Measurements from ENCODE around the gene UBE2O. TPM values are rescaled to one million over a fixed set of nuclear protein-coding genes. Genes with fewer than 3 reads are reported as not detected.

The UBE2O gene
- total RNA-seq, 1 experiment from 2014 or later = 68.9 TPM

DNA sequence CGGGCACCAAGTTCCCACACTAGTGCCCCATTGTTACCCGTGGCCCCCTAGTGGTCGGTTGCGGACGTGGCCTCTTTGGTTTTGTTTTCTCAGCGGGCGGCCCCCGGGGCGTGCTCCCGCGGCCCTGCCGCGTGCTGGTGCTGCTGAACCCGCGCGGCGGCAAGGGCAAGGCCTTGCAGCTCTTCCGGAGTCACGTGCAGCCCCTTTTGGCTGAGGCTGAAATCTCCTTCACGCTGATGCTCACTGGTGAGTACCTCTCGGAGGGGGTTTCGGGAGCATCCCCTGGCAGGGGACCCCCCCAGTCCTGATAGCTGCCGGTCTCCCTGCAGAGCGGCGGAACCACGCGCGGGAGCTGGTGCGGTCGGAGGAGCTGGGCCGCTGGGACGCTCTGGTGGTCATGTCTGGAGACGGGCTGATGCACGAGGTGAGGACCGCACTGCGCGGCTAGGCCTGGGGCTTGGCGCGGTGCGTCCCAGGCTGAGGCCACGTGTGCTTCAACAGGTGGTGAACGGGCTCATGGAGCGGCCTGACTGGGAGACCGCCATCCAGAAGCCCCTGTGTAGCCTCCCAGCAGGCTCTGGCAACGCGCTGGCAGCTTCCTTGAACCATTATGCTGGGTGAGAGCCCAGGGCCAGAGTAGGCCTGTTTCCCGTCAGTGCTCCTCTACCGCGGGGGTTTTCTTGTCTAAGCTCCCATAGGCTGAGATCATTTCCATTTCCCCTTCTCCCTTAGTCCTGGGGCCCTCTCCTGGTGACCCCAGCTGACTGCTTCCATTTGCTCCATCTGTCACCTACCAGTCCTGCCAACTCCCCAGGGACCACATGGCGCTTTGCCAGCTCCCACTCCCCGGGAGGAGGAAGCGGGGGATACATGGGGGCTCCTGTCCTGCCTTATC is 66.8 kb downstream of the UBE2O start (continued):
- TF ChIP-seq NR3C1 (CRISPR knock-in tag; conservative IDR thresholded peaks at IDR 0.05; ENCODE audit: low read depth) (no peak), GABPB1 (CRISPR knock-in tag; IDR thresholded peaks at IDR 0.05) (peak; percentile 79), EMX1 (CRISPR knock-in tag; IDR thresholded peaks at IDR 0.05) (no peak), MXD4 (CRISPR knock-in tag; IDR thresholded peaks at IDR 0.05; ENCODE audit: borderline replicate concordance) (no peak), ZNF423 (CRISPR knock-in tag; IDR thresholded peaks at IDR 0.05) (peak; percentile 45; the same call in 1 of the 2 replicates), NR2C2 (CRISPR knock-in tag; IDR thresholded peaks at IDR 0.05) (peak; percentile 72; the same call in 1 of the 2 replicates), TP53 (CRISPR knock-in tag; IDR thresholded peaks at IDR 0.05) (peak; percentile 77; the same call in 1 of the 2 replicates), ZNF263 (CRISPR knock-in tag; IDR thresholded peaks at IDR 0.05; ENCODE audit: low read depth) (peak; percentile 52; the same call in 1 of the 2 replicates), GTF2I (CRISPR knock-in tag; conservative IDR thresholded peaks at IDR 0.05) (no peak), SP1 (CRISPR knock-in tag; conservative IDR thresholded peaks at IDR 0.05) (no peak), ETV6 (CRISPR knock-in tag; IDR thresholded peaks at IDR 0.05) (no peak), KAT7 (CRISPR knock-in tag; IDR thresholded peaks at IDR 0.05; ENCODE audit: borderline replicate concordance) (no peak), HMGA2 (CRISPR knock-in tag; IDR thresholded peaks at IDR 0.05) (no peak), ZNF121 (CRISPR knock-in tag; IDR thresholded peaks at IDR 0.05) (no peak)
- TF ChIP-seq, protein P1, sequence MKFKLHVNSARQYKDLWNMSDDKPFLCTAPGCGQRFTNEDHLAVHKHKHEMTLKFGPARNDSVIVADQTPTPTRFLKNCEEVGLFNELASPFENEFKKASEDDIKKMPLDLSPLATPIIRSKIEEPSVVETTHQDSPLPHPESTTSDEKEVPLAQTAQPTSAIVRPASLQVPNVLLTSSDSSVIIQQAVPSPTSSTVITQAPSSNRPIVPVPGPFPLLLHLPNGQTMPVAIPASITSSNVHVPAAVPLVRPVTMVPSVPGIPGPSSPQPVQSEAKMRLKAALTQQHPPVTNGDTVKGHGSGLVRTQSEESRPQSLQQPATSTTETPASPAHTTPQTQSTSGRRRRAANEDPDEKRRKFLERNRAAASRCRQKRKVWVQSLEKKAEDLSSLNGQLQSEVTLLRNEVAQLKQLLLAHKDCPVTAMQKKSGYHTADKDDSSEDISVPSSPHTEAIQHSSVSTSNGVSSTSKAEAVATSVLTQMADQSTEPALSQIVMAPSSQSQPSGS (CRISPR knock-in tag; IDR thresholded peaks at IDR 0.05; ENCODE audit: borderline replicate concordance, low read depth) = peak; percentile 76; the same call in 1 of the 2 replicates
- TF ChIP-seq, protein P2, sequence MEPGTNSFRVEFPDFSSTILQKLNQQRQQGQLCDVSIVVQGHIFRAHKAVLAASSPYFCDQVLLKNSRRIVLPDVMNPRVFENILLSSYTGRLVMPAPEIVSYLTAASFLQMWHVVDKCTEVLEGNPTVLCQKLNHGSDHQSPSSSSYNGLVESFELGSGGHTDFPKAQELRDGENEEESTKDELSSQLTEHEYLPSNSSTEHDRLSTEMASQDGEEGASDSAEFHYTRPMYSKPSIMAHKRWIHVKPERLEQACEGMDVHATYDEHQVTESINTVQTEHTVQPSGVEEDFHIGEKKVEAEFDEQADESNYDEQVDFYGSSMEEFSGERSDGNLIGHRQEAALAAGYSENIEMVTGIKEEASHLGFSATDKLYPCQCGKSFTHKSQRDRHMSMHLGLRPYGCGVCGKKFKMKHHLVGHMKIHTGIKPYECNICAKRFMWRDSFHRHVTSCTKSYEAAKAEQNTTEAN (CRISPR knock-in tag; IDR thresholded peaks at IDR 0.05) = peak; percentile 86; the same call in 1 of the 2 replicates
- TF ChIP-seq, protein P3, sequence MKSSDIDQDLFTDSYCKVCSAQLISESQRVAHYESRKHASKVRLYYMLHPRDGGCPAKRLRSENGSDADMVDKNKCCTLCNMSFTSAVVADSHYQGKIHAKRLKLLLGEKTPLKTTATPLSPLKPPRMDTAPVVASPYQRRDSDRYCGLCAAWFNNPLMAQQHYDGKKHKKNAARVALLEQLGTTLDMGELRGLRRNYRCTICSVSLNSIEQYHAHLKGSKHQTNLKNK (CRISPR knock-in tag; IDR thresholded peaks at IDR 0.05) = no peak
- TF ChIP-seq, protein P4, sequence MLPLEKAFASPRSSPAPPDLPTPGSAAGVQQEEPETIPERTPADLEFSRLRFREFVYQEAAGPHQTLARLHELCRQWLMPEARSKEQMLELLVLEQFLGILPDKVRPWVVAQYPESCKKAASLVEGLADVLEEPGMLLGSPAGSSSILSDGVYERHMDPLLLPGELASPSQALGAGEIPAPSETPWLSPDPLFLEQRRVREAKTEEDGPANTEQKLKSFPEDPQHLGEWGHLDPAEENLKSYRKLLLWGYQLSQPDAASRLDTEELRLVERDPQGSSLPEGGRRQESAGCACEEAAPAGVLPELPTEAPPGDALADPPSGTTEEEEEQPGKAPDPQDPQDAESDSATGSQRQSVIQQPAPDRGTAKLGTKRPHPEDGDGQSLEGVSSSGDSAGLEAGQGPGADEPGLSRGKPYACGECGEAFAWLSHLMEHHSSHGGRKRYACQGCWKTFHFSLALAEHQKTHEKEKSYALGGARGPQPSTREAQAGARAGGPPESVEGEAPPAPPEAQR (CRISPR knock-in tag; IDR thresholded peaks at IDR 0.05) = no peak
- TF ChIP-seq, protein P5, sequence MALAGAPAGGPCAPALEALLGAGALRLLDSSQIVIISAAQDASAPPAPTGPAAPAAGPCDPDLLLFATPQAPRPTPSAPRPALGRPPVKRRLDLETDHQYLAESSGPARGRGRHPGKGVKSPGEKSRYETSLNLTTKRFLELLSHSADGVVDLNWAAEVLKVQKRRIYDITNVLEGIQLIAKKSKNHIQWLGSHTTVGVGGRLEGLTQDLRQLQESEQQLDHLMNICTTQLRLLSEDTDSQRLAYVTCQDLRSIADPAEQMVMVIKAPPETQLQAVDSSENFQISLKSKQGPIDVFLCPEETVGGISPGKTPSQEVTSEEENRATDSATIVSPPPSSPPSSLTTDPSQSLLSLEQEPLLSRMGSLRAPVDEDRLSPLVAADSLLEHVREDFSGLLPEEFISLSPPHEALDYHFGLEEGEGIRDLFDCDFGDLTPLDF (CRISPR knock-in tag; IDR thresholded peaks at IDR 0.05) = peak; percentile 88
- TF ChIP-seq, protein P6, sequence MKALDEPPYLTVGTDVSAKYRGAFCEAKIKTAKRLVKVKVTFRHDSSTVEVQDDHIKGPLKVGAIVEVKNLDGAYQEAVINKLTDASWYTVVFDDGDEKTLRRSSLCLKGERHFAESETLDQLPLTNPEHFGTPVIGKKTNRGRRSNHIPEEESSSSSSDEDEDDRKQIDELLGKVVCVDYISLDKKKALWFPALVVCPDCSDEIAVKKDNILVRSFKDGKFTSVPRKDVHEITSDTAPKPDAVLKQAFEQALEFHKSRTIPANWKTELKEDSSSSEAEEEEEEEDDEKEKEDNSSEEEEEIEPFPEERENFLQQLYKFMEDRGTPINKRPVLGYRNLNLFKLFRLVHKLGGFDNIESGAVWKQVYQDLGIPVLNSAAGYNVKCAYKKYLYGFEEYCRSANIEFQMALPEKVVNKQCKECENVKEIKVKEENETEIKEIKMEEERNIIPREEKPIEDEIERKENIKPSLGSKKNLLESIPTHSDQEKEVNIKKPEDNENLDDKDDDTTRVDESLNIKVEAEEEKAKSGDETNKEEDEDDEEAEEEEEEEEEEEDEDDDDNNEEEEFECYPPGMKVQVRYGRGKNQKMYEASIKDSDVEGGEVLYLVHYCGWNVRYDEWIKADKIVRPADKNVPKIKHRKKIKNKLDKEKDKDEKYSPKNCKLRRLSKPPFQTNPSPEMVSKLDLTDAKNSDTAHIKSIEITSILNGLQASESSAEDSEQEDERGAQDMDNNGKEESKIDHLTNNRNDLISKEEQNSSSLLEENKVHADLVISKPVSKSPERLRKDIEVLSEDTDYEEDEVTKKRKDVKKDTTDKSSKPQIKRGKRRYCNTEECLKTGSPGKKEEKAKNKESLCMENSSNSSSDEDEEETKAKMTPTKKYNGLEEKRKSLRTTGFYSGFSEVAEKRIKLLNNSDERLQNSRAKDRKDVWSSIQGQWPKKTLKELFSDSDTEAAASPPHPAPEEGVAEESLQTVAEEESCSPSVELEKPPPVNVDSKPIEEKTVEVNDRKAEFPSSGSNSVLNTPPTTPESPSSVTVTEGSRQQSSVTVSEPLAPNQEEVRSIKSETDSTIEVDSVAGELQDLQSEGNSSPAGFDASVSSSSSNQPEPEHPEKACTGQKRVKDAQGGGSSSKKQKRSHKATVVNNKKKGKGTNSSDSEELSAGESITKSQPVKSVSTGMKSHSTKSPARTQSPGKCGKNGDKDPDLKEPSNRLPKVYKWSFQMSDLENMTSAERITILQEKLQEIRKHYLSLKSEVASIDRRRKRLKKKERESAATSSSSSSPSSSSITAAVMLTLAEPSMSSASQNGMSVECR (CRISPR knock-in tag; IDR thresholded peaks at IDR 0.05; ENCODE audit: borderline replicate concordance) = peak; percentile 96
- TF ChIP-seq, protein P7, sequence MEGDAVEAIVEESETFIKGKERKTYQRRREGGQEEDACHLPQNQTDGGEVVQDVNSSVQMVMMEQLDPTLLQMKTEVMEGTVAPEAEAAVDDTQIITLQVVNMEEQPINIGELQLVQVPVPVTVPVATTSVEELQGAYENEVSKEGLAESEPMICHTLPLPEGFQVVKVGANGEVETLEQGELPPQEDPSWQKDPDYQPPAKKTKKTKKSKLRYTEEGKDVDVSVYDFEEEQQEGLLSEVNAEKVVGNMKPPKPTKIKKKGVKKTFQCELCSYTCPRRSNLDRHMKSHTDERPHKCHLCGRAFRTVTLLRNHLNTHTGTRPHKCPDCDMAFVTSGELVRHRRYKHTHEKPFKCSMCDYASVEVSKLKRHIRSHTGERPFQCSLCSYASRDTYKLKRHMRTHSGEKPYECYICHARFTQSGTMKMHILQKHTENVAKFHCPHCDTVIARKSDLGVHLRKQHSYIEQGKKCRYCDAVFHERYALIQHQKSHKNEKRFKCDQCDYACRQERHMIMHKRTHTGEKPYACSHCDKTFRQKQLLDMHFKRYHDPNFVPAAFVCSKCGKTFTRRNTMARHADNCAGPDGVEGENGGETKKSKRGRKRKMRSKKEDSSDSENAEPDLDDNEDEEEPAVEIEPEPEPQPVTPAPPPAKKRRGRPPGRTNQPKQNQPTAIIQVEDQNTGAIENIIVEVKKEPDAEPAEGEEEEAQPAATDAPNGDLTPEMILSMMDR (IDR thresholded peaks at IDR 0.05) = peak; percentile 94
- TF ChIP-seq, protein P8, sequence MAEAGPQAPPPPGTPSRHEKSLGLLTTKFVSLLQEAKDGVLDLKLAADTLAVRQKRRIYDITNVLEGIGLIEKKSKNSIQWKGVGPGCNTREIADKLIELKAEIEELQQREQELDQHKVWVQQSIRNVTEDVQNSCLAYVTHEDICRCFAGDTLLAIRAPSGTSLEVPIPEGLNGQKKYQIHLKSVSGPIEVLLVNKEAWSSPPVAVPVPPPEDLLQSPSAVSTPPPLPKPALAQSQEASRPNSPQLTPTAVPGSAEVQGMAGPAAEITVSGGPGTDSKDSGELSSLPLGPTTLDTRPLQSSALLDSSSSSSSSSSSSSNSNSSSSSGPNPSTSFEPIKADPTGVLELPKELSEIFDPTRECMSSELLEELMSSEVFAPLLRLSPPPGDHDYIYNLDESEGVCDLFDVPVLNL (CRISPR knock-in tag; IDR thresholded peaks at IDR 0.05; ENCODE audit: borderline replicate concordance, low read depth) = no peak
- TF ChIP-seq, protein P9, sequence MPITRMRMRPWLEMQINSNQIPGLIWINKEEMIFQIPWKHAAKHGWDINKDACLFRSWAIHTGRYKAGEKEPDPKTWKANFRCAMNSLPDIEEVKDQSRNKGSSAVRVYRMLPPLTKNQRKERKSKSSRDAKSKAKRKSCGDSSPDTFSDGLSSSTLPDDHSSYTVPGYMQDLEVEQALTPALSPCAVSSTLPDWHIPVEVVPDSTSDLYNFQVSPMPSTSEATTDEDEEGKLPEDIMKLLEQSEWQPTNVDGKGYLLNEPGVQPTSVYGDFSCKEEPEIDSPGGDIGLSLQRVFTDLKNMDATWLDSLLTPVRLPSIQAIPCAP (CRISPR knock-in tag; IDR thresholded peaks at IDR 0.05) = peak; percentile 56; the same call in 1 of the 2 replicates
- TF ChIP-seq, protein P10, sequence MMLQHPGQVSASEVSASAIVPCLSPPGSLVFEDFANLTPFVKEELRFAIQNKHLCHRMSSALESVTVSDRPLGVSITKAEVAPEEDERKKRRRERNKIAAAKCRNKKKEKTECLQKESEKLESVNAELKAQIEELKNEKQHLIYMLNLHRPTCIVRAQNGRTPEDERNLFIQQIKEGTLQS (CRISPR knock-in tag; conservative IDR thresholded peaks at IDR 0.05) = peak; percentile 89
